HT-29 (cell line): ENCODE data around the gene NRXN3. TPM values are rescaled to one million over a fixed set of nuclear protein-coding genes. Genes with fewer than 3 reads are reported as not detected.
"Not testable (repeated sequence)": the region's sequence is repeated elsewhere in the genome, so short reads cannot be mapped to it uniquely, and the experiment has no call there.

Experiments used
- DNase-seq: peaks from one replicate; pipeline ENCODE4 v3.0.0-alpha.2; 2015; ENCODE audit warnings: low spot score
- total RNA-seq: library from RNA; depleted of rRNA; stranded (reverse); fragments of >200 nt; shearing (Covaris generic); gene quantifications from 2 replicates; pipeline ENCODE4 v1.2.3, GENCODE V29; 2014

NRXN3 gene
- total RNA-seq, 1 experiment from 2014 or later, result not detected

DNA sequence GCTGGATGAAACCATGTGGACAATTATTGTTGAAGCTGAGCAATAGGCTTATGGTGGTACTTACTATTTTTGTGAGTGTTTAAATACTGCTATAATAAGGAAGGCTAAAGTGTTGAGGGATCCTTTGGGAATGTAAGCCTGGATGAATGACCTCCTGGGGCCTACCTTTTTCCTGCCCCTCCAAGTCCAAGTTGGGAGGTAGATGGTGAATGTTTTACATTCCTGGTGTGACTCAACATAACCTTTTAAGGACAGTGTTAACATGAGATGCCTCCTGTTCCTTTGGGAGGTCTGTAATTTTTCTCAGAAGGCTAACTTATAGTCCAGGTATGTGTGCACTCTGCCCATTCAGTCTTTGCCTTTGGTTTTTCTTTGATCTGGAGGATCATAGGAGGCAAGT lies 315.9 kb downstream of the NRXN3 start:
- no peak for DNase-seq

GRCh38 chr14:78486621-78487020 lies 316.4 kb downstream of the NRXN3 start:
- no peak for DNase-seq

GRCh38 chr14:78487573-78487972 lies 317.4 kb downstream of the NRXN3 start:
- not testable (repeated sequence) for DNase-seq

DNA sequence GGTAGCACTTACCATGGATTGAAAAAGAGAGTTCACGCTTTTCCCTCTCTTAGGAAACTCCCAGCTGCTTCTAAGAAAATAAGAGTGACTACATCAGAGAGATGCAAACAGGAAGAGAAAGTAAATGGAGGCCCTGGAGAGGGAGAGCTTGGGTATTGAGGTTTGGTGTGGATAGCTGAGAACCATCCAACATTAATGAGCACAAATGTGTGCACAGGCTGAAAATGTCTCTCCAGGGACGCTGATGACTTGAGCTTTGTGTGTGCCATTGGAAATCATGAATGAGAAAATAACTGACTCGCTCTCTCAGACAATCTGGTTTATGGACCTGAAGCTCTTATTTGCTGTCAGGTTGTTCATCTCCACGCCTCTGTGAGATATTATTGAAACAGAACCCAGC lies 318.8 kb downstream of the NRXN3 start:
- no peak for DNase-seq

DNA sequence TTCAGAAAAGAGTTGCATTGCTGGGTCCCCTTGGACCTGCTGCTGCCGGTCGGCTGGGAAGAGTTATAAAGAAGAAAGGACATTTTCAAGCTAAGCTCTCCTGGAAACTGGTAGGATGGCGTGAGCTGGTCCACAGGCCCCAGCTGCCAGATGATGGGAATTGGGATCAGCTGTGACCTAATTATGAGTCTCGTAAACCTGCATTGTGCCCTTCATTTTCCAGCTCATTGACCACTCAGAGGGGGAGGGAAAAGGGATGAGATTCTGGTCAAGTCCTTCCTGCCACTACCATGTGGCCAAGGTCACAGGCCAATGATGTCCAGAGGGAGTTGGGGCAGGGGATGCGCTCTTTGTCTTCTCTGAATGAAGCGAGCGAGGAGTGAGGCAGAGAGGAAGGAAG lies 320.9 kb downstream of the NRXN3 start:
- DNase-seq, result no peak

- no peak for DNase-seq
Observed at GRCh38 chr14:78498062-78498595, 328.0 kb downstream of the NRXN3 start.

GRCh38 chr14:78501909-78502308 lies 331.7 kb downstream of the NRXN3 start:
- DNase-seq, result no peak

DNA sequence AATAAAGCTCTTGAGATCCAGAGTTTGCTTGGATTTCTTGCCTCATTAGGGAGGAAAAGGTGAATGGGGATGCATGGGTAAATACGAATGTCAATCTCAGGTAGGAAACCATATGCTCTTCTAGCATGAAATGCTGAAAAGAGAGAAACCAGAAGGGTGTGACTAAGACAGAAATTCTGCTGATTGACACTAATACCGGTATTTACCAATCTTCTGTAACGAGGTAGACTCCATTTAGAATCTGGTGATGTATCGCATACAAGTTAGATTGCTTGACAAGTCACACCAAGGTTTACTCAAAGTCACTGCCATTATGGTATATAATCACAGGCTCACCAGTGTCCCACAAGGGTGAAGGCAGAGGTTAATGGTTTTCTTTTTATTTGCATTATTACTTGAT lies 337.9 kb downstream of the NRXN3 start:
- no peak for DNase-seq

DNA sequence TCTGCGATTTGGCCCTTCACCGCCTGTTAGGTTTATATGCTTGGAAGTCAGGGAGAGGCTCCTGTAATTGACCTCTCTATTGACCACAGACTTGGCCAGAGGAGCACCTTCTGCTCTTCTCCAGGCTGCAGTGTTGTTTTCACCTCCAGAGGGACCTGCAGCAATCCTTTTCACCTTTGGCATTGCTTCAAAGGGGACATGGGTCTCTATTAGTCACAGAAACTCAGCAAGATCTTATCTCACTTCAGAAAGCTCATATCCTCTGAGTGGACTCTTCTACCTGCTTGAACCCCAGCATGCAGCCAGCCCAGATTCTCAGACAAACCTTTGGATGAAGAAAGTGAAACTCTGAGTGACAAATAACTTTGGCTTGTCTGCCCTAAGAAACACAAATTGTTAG lies 339.3 kb downstream of the NRXN3 start:
- DNase-seq, result no peak

DNA sequence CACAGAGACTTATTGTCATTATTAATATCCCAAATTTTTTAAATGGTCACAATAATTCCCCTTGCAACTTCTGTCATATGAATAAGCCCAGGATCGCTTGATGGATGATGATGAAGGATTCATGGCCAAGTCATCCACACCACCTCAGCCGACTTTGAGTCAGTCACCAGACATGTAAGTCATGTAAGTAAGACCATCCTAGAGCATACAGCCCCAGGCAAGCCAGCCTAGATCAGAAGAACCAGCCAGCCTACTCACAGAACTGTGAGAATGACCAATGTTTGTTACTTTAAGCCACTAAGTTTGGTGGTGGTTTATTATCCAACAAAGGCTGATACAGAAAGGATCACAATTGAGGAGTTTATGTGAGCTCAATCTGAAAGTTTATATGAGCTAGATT lies 341.8 kb downstream of the NRXN3 start:
- no peak for DNase-seq

DNA sequence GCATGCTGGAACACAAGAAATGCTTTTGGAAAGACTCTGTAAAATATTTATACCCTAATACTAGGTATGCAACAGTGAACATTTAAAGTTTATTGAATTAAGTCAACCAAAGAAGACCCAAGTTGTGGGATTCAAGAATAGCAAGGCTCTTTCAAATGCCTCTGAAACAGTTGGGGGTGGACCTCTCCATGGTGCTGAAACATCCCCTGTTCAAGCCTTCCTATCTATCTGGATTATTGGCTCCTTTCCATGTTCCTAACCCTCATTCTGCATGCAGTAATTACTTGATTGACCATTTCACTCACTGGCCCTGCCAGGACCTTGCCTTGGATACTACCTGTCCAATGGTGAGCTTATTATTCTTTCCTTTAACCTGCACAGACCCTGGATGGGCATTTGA lies 349.7 kb downstream of the NRXN3 start:
- DNase-seq, result peak; percentile 41

DNA sequence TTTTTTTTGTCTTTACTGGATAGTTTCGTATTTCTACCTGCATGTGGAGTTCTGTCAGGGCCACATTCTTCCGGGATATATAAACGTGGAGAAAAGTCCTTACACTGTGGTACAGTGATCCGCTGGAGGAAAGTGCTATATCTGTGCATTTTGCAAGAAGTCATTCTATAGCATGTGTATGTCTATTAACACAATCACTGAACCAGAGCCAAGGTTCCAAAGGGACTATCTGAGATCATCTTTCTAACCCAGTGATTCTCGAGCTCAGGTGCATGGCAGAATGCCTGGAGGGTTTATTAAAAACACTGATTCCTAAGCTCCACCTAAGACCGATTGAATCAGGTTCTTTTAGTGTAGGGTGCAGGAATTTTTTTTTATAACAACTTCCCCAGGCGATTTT lies 354.0 kb downstream of the NRXN3 start:
- DNase-seq, result no peak

GRCh38 chr14:78524766-78525165 lies 354.6 kb downstream of the NRXN3 start:
- DNase-seq, result no peak

GRCh38 chr14:78530078-78530477 lies 359.9 kb downstream of the NRXN3 start:
- DNase-seq, result peak; percentile 24

DNA sequence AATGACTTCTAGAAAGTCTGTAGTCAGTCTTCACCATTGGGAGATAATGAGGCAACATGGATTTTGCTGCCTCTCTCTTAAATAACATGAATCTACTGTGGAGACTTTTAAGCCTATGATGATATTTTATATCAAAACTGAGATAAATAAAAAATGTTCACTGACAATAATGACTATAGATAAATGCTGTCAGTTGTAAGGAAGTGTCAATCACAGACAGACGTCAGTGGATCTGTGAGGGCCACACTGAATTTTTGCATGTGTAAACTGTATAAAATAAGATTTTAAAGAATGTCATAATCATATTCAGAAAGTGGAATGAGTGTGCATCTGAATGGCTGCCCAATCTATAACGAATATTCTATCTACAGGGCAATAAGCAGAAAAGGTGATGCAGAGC lies 364.0 kb downstream of the NRXN3 start:
- DNase-seq, result no peak

DNA sequence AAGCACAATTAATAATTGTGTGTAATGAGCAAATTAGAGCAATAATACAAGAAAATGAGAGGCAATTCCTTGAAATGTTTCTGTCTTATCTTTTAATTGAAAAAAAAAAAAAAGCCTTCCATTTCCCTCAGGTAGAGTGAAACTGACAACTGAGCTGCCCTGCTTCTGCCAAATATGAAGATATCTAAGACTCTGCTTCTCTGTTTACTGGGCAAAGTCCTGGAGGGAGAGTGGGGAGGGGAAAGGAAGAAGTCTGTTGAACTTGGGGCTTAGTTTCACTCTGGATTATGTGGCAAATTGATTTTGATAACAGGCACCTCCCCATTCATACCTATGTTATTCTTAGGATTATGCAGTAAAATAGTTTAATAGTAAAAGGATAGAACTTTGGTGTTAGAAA lies 364.9 kb downstream of the NRXN3 start:
- DNase-seq, result no peak

- not testable (repeated sequence) for DNase-seq
Observed at GRCh38 chr14:78541788-78542187, 371.6 kb downstream of the NRXN3 start.

GRCh38 chr14:78543433-78543832 lies 373.3 kb downstream of the NRXN3 start:
- no peak for DNase-seq

- no peak for DNase-seq
Observed at GRCh38 chr14:78561074-78561473, 390.9 kb downstream of the NRXN3 start.

- DNase-seq, result peak; percentile 68
Observed at GRCh38 chr14:78566026-78566858, 396.1 kb downstream of the NRXN3 start.

GRCh38 chr14:78566859-78567172 lies 396.6 kb downstream of the NRXN3 start:
- DNase-seq, result no peak

DNA sequence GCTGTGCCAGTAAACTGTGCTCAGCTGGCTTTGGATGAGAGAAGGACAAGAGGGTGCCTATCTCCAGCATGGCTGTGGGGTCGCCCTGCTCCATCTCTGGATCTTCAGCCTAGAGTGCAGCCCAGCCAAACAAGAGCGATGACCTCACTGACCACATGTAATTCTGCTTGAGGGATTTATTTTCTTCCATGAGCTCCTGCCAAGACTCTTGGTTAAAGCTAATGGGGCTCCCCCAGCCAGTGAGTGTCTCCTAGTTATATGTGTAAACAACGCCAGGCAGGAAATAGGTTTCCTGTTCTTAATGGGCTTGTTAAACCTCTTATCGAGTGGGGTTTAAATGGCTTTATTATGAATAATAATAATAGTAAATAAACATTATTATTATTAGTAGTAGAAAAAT lies 397.2 kb downstream of the NRXN3 start:
- DNase-seq, result no peak

GRCh38 chr14:78573736-78574135 lies 403.6 kb downstream of the NRXN3 start:
- not testable (repeated sequence) for DNase-seq
